Endothelial cell of umbilical vein (primary cell): Measurements from ENCODE around the gene BTBD2. TPM values are rescaled to one million over a fixed set of nuclear protein-coding genes. Genes with fewer than 3 reads are reported as not detected.

Experiments
- BruUV-seq: library from RNA; stranded (reverse); fragments of 400-500 nt; replicated peaks from 2 replicates; lab custom pipeline; 2021; lab: Mats Ljungman, UMichigan
- CTCF ChIA-PET: fragments of 300-600, 350-600 bp; sonication (Branson Sonifier 250); formaldehyde crosslinking; loops from one replicate; lab custom pipeline; 2021; ENCODE audit warnings: antibody characterized with exemption, inconsistent platforms; lab: Charles Lee
- POLR2A ChIA-PET: fragments of 300-600, 350-600 bp; sonication (Branson Sonifier 250); formaldehyde crosslinking; loops from one replicate; lab custom pipeline; 2021; ENCODE audit warnings: antibody characterized with exemption, inconsistent platforms; lab: Charles Lee
- DNase-seq: peaks from one replicate; pipeline ENCODE4 v3.0.0-alpha.2; 2011; ENCODE audit warnings: low read depth, low spot score
- FAIRE-seq: peaks from 2 replicates; lab custom pipeline; 2011; peaks lifted over from hg19 to GRCh38; lab: Jason Lieb, UNC
- H2AFZ ChIP-seq: 2 replicates; pipeline ENCODE4 v1.6.0; 2012; ENCODE audit warnings: low read depth, low read length, control low read depth, inconsistent platforms
- H3K27ac ChIP-seq: 2 replicates; pipeline ENCODE4 v1.5.1; 2011; ENCODE audit warnings: low read depth, mild to moderate bottlenecking, control low read depth, low read length, moderate library complexity; ENCODE audit not compliant: insufficient read depth
- H3K27me3 ChIP-seq, 2 experiments: 2 replicates each; pipeline versions ENCODE4 v1.6.0 to v1.6.1; 2011; ENCODE audit warnings: low read length in 2 of 2, mixed read lengths in 1 of 2; ENCODE audit not compliant: control insufficient read depth in 2 of 2, insufficient read depth in 2 of 2
- H3K36me3 ChIP-seq, 2 experiments: 2 replicates in 1 of 2; 3 replicates in 1 of 2; pipeline ENCODE4 v1.5.1; 2011; ENCODE audit warnings: low read length in 2 of 2, mild to moderate bottlenecking in 1 of 2, moderate library complexity in 1 of 2; ENCODE audit not compliant: control insufficient read depth in 2 of 2, insufficient read depth in 2 of 2; ENCODE audit errors: extremely low read depth in 1 of 2
- H3K4me1 ChIP-seq: 3 replicates; pipeline ENCODE4 v1.5.1; 2011; ENCODE audit warnings: mild to moderate bottlenecking, low read length; ENCODE audit not compliant: control insufficient read depth, insufficient read depth; ENCODE audit errors: extremely low read depth
- H3K4me2 ChIP-seq: 2 replicates; pipeline ENCODE4 v1.6.1; 2011; ENCODE audit warnings: low read length, control low read depth, mixed read lengths; ENCODE audit not compliant: insufficient read depth
- H3K4me3 ChIP-seq, 3 experiments: fragments of 200-600 bp in 1 of 3; sonication (generic), shearing (Covaris generic) in 1 of 3; replicated peaks in 1 of 3; 2 replicates each; pipeline ENCODE4 v1.5.1; 2011 to 2016; ENCODE audit warnings: control low read depth in 3 of 3, low read length in 3 of 3, mild to moderate bottlenecking in 2 of 3, inconsistent platforms in 1 of 3, low read depth in 1 of 3, moderate library complexity in 1 of 3; ENCODE audit not compliant: insufficient read depth in 1 of 3
- H3K79me2 ChIP-seq: 2 replicates; pipeline ENCODE4 v1.6.0; 2012; ENCODE audit warnings: low read length, inconsistent platforms; ENCODE audit not compliant: control insufficient read depth, insufficient read depth
- H3K9ac ChIP-seq: replicated peaks from 2 replicates; pipeline ENCODE3; 2011; ENCODE audit warnings: low read length, control low read depth; ENCODE audit not compliant: insufficient read depth; ENCODE audit errors: extremely low read depth
- H3K9me1 ChIP-seq: replicated peaks from 3 replicates; pipeline ENCODE4 v1.6.0; 2011; ENCODE audit warnings: mild to moderate bottlenecking, low read length; ENCODE audit not compliant: control insufficient read depth, insufficient read depth; ENCODE audit errors: extremely low read depth
- H3K9me3 ChIP-seq: replicated peaks from 2 replicates; pipeline ENCODE4 v1.5.1; 2012; ENCODE audit warnings: low read length, inconsistent platforms; ENCODE audit not compliant: control insufficient read depth, insufficient read depth
- H4K20me1 ChIP-seq: replicated peaks from 2 replicates; pipeline ENCODE3; 2011; ENCODE audit warnings: mild to moderate bottlenecking, low read length; ENCODE audit not compliant: control insufficient read depth, insufficient read depth; ENCODE audit errors: extremely low read depth
- EZH2 ChIP-seq: IDR thresholded peaks from 2 replicates; pipeline ENCODE4 v1.6.1; 2012; ENCODE audit warnings: borderline replicate concordance, low read depth, mild to moderate bottlenecking, moderate library complexity, low read length, inconsistent platforms; ENCODE audit not compliant: severe bottlenecking
- FOS ChIP-seq: IDR thresholded peaks from 2 replicates; pipeline ENCODE4 v1.6.1; 2011; ENCODE audit warnings: mild to moderate bottlenecking, low read length, moderate library complexity, borderline replicate concordance; ENCODE audit not compliant: insufficient read depth
- GATA2 ChIP-seq: IDR thresholded peaks from 2 replicates; pipeline ENCODE4 v1.7.0; 2011; ENCODE audit warnings: low read depth, mild to moderate bottlenecking, moderate library complexity, mixed read lengths, low read length; ENCODE audit not compliant: insufficient read length, insufficient read depth
- JUN ChIP-seq: IDR thresholded peaks from 2 replicates; pipeline ENCODE4 v1.6.1; 2011; ENCODE audit warnings: borderline replicate concordance, low read depth; ENCODE audit not compliant: insufficient read length, insufficient read depth
- MYC ChIP-seq: IDR thresholded peaks from one replicate; pipeline ENCODE4 v1.6.1; 2011; ENCODE audit warnings: mild to moderate bottlenecking, low read depth, low read length
- POLR2A ChIP-seq: IDR thresholded peaks from 2 replicates; pipeline ENCODE4 v1.6.1; 2012; ENCODE audit warnings: low read depth, mild to moderate bottlenecking, control low read depth, low read length
- POLR2AphosphoS5 ChIP-seq: IDR thresholded peaks from 2 replicates; pipeline ENCODE4 v1.6.1; 2012; ENCODE audit warnings: low read depth, mild to moderate bottlenecking, control low read depth, low read length, moderate library complexity; ENCODE audit not compliant: insufficient read depth
- dilution Hi-C: fragments of 300-500 bp; cut with MboI; formaldehyde crosslinking; loops from one replicate; pipeline ENCODE4 v1.15.0; 2019; ENCODE audit warnings: low sequenced_read_pairs; ENCODE audit not compliant: extremely low pct_ligation_motif_present
- intact Hi-C: fragments of 100-400 bp; cut with micrococcal nuclease; formaldehyde crosslinking; loops from one replicate; pipeline ENCODE4 v1.10.0; 2022
- polyA plus RNA-seq, 4 experiments: library from polyadenylated mRNA; depleted of rRNA in 3 of 4; stranded (reverse) in 3 of 4; unstranded in 1 of 4; fragments of >200 nt; gene quantifications; 2 replicates each; pipeline versions ENCODE4 v1.2.1 to v1.2.3, GENCODE V29; 2011 to 2012; ENCODE audit warnings: missing spikeins in 1 of 4
- total RNA-seq: library from RNA; stranded (reverse); gene quantifications from 2 replicates; pipeline ENCODE4 v1.2.3, GENCODE V29; 2021
- TF ChIP-seq, protein P1 (sequence below), 2 donors: IDR thresholded peaks; 1 replicate in 1 of 2; 2 replicates in 1 of 2; pipeline ENCODE4 v1.5.1; 2011; ENCODE audit warnings: low read length in 2 of 2, mild to moderate bottlenecking in 2 of 2, moderate library complexity in 2 of 2, control low read depth in 1 of 2, inconsistent platforms in 1 of 2, low read depth in 1 of 2; ENCODE audit not compliant: insufficient read depth in 1 of 2; ENCODE audit errors: extremely low read depth in 1 of 2
- TF ChIP-seq, protein P2 (sequence below): IDR thresholded peaks from 2 replicates; pipeline ENCODE4 v1.6.1; 2011; ENCODE audit not compliant: insufficient read depth, insufficient read length

BTBD2 gene
- total and polyA plus RNA-seq, 2 donors (not counting 3 experiments of a cell fraction or from before 2014, with no cell fraction given) = 59.2 to 78.2 TPM

- Histone ChIP-seq H2AFZ (no peak overlapping the region), H3K36me3 (peaks cover 0 to 13% of the 10 kb centered on the region in 2 experiments), H3K4me1 (no peaks in the 10 kb centered on the region), H4K20me1 (no peaks in the 10 kb centered on the region), H3K9me3 (no peaks in the 10 kb centered on the region), H3K9me1 (no peaks in the 10 kb centered on the region), H3K79me2 (peaks cover 16% of the 10 kb centered on the region), H3K27ac (no peak overlapping the region), H3K4me3 (no peak overlapping the region), H3K4me2 (no peak overlapping the region), H3K9ac (no peak overlapping the region), H3K27me3 (no peaks in the 10 kb centered on the region)
- ChIA-PET POLR2A (no interaction called here), CTCF (interaction anchor here (1.2 kb wide), 1 partner anchor 22 kb away, joined by 3 read pairs; no protein-coding TSS in a partner anchor)
- DNase-seq (no peak), FAIRE-seq (no peak)
- dilution Hi-C loops (no loop called here), intact Hi-C loops (no loop called here)
- TF ChIP-seq MYC = no peak
- no peak for TF ChIP-seq POLR2AphosphoS5
- TF ChIP-seq, protein P1, sequence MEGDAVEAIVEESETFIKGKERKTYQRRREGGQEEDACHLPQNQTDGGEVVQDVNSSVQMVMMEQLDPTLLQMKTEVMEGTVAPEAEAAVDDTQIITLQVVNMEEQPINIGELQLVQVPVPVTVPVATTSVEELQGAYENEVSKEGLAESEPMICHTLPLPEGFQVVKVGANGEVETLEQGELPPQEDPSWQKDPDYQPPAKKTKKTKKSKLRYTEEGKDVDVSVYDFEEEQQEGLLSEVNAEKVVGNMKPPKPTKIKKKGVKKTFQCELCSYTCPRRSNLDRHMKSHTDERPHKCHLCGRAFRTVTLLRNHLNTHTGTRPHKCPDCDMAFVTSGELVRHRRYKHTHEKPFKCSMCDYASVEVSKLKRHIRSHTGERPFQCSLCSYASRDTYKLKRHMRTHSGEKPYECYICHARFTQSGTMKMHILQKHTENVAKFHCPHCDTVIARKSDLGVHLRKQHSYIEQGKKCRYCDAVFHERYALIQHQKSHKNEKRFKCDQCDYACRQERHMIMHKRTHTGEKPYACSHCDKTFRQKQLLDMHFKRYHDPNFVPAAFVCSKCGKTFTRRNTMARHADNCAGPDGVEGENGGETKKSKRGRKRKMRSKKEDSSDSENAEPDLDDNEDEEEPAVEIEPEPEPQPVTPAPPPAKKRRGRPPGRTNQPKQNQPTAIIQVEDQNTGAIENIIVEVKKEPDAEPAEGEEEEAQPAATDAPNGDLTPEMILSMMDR (IDR thresholded peaks at IDR 0.05; ENCODE audit: extremely low read depth in 1 of 2, insufficient read depth in 1 of 2, low read depth in 1 of 2, low read length in 2 of 2) = no peak
- no peak for TF ChIP-seq EZH2
- no peak for TF ChIP-seq FOS
- no peak for TF ChIP-seq POLR2A
- TF ChIP-seq, protein P2, sequence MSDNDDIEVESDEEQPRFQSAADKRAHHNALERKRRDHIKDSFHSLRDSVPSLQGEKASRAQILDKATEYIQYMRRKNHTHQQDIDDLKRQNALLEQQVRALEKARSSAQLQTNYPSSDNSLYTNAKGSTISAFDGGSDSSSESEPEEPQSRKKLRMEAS = no peak
- TF ChIP-seq JUN = no peak
- no peak for TF ChIP-seq GATA2
- no TSS peak for BruUV-seq
Observed at GRCh38 chr19:1968279-1969175, 47.0 kb downstream of the BTBD2 start.
